Activated T-cell treated with anti-CD3 and anti-CD28 coated beads for 1 hour (primary cell): Measurements from ENCODE around the gene PXN.
A peak's percentile ranks its signal among the peaks of the same experiment; 100 is the strongest.
"Not testable (repeated sequence)": the region's sequence is repeated elsewhere in the genome, so short reads cannot be mapped to it uniquely, and the experiment has no call there.

Experiments
- DNase-seq: peaks from one replicate; pipeline ENCODE4 v3.0.0-alpha.2; 2020; ENCODE audit warnings: low read depth

The PXN gene

GRCh38 chr12:120209851-120210250 lies 55.7 kb downstream of the PXN start:
- DNase-seq: no peak

- no peak for DNase-seq
These were observed 58.3 kb downstream of the PXN start for GRCh38 chr12:120207227-120207626.

GRCh38 chr12:120206781-120207180 lies 58.7 kb downstream of the PXN start:
- not testable (repeated sequence) for DNase-seq

GRCh38 chr12:120206228-120206627 lies 59.3 kb downstream of the PXN start:
- DNase-seq: no peak

- no peak for DNase-seq
These were observed 61.4 kb downstream of the PXN start for GRCh38 chr12:120204171-120204570.

- no peak for DNase-seq
These were observed 65.1 kb downstream of the PXN start for GRCh38 chr12:120200364-120200800.

GRCh38 chr12:120199595-120200306 lies 65.8 kb downstream of the PXN start:
- no peak for DNase-seq

GRCh38 chr12:120199025-120199424 lies 66.5 kb downstream of the PXN start:
- DNase-seq: no peak

GRCh38 chr12:120197542-120197887 lies 68.0 kb downstream of the PXN start:
- no peak for DNase-seq

- DNase-seq: not testable (repeated sequence)
These were observed 68.6 kb downstream of the PXN start for GRCh38 chr12:120196817-120197541.

- no peak for DNase-seq
These were observed 69.2 kb downstream of the PXN start for GRCh38 chr12:120196363-120196762.

GRCh38 chr12:120194534-120195395 lies 70.8 kb downstream of the PXN start, which contains the start of gene GCN1:
GCN1 (minus strand) TSS chr12:120194715; CDS start chr12:120194697, 18 bp downstream.
- DNase-seq: peak; percentile 84

GRCh38 chr12:120194226-120194533 lies 71.3 kb downstream of the PXN start:
- DNase-seq: no peak

GRCh38 chr12:120193286-120193685 lies 72.2 kb downstream of the PXN start:
- not testable (repeated sequence) for DNase-seq

- DNase-seq: no peak
These were observed 74.5 kb downstream of the PXN start for GRCh38 chr12:120190985-120191480.

- DNase-seq: no peak
These were observed 75.1 kb downstream of the PXN start for GRCh38 chr12:120190386-120190785.

GRCh38 chr12:120186654-120187053 lies 78.9 kb downstream of the PXN start:
- DNase-seq: no peak

GRCh38 chr12:120183211-120183631 lies 82.3 kb downstream of the PXN start:
- no peak for DNase-seq

GRCh38 chr12:120181991-120182631 lies 83.4 kb downstream of the PXN start:
- DNase-seq: no peak

- no peak for DNase-seq
These were observed 84.6 kb downstream of the PXN start for GRCh38 chr12:120180975-120181374.

- DNase-seq: no peak
These were observed 90.0 kb downstream of the PXN start for GRCh38 chr12:120175537-120175936.

- no peak for DNase-seq
These were observed 90.5 kb downstream of the PXN start for GRCh38 chr12:120175062-120175461.
